Fibroblast of upper back skin (primary cell): ENCODE results near the gene ENAH.

ENCODE experiments used
- DNase-seq: peaks from one replicate; pipeline ENCODE4 v3.0.0-alpha.2; 2013

The ENAH gene

GRCh38 chr1:225601902-225602589 lies 50.9 kb downstream of the ENAH start:
- DNase-seq, result no peak

- no peak for DNase-seq
Measured at GRCh38 chr1:225598847-225599246, 54.1 kb downstream of the ENAH start.

GRCh38 chr1:225597926-225598575 lies 54.9 kb downstream of the ENAH start:
- peak; percentile 41 for DNase-seq

- DNase-seq, result no peak
Measured at GRCh38 chr1:225596736-225597135, 56.2 kb downstream of the ENAH start.

GRCh38 chr1:225595974-225596551 lies 56.9 kb downstream of the ENAH start:
- DNase-seq, result peak; percentile 21

GRCh38 chr1:225595452-225595851 lies 57.5 kb downstream of the ENAH start:
- DNase-seq, result no peak

- no peak for DNase-seq
Measured at GRCh38 chr1:225593414-225593813, 59.5 kb downstream of the ENAH start.

GRCh38 chr1:225592362-225593025 lies 60.4 kb downstream of the ENAH start:
- DNase-seq, result no peak

- DNase-seq, result no peak
Measured at GRCh38 chr1:225587310-225587709, 65.6 kb downstream of the ENAH start.

GRCh38 chr1:225581186-225581585 lies 71.7 kb downstream of the ENAH start:
- no peak for DNase-seq

GRCh38 chr1:225580238-225581099 lies 72.5 kb downstream of the ENAH start:
- DNase-seq, result no peak

GRCh38 chr1:225578251-225578977 lies 74.5 kb downstream of the ENAH start:
- no peak for DNase-seq

- no peak for DNase-seq
Measured at GRCh38 chr1:225577241-225577640, 75.7 kb downstream of the ENAH start.

GRCh38 chr1:225573216-225573615 lies 79.7 kb downstream of the ENAH start:
- DNase-seq, result no peak

GRCh38 chr1:225572422-225572821 lies 80.5 kb downstream of the ENAH start:
- DNase-seq, result peak; percentile 49

GRCh38 chr1:225567789-225568188 lies 85.1 kb downstream of the ENAH start:
- no peak for DNase-seq

- DNase-seq, result peak; percentile 26
Measured at GRCh38 chr1:225565847-225566246, 87.1 kb downstream of the ENAH start.

GRCh38 chr1:225561675-225562074 lies 91.2 kb downstream of the ENAH start:
- no peak for DNase-seq

GRCh38 chr1:225559902-225560301 lies 93.0 kb downstream of the ENAH start:
- DNase-seq, result no peak

- peak; percentile 12 for DNase-seq
Measured at GRCh38 chr1:225559326-225559725, 93.6 kb downstream of the ENAH start.

GRCh38 chr1:225556694-225557093 lies 96.2 kb downstream of the ENAH start:
- no peak for DNase-seq

- no peak for DNase-seq
Measured at GRCh38 chr1:225555821-225556220, 97.1 kb downstream of the ENAH start.
